GM21619 (cell line): Measurements from ENCODE around the gene CFB.
"Not testable (repeated sequence)": the region's sequence is repeated elsewhere in the genome, so short reads cannot be mapped to it uniquely, and the experiment has no call there.

ENCODE experiments used
- ATAC-seq: cut with Tn5 transposase; IDR thresholded peaks from one replicate; pipeline ENCODE4 v1.9.1; 2021; ENCODE audit not compliant: unreplicated experiment

CFB gene

GRCh38 chr6:31945507-31946369, at the start of gene CFB:
TSS of gene CFB (plus strand) at chr6:31946095. CDS start at chr6:31946222, 127 bp downstream.
- ATAC-seq = no peak

DNA sequence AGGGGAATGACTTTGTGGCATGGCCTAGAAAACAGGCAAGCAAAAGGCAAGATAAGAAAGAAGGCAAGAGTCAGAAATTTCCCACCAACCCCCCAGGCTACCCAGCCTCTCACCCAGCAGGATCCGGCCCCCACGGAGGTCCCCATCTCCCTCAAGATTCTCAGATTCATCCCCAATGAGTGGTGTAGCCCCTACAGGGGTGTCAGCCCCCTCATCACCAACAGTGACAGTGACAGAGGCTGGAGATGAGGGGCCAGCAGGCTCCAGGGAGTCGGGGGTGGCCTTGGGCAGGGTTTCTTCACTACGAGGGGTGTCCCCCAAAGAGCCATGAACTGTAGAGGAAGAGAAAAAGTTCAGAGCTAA, 49.4 kb upstream of the CFB start:
- ATAC-seq = no peak

DNA sequence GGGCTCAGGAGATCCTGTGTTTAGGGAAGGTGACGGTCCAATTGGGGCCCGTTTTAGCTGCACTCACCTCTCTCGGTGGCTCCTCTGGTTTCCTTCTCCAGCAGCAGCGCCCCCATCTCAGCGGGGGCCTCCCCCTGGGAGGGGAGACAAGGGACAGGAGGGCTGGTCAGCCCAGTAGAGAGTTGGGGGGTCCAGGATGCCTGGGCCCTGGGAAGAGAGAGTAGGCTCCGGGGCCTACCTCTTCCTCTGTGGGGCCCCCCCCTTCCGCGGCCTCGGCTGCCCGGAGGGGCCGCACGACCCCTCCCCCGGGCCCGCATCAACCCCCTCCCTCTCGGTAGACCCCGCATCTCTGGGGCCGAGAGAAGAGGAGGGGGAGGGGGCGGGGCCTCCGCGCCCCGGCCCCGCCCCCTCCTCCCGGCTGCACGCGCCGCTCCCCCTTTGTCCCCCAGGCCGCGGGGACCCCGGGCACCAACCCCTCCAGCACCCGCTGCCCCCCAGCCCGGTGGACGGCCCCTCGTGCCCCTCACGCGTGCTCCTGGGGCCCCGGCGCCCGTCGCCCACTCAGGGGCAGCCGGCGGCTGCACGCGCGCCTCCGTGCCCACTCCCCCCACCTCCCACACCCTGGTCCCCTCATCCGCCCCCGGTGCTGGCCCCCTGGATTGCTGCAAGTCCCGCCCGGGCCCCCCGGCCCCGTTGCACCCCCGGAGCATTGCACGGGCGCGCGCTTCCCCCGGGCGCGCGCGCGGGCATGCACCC, 48.9 kb upstream of the CFB start:
- no peak for ATAC-seq

DNA sequence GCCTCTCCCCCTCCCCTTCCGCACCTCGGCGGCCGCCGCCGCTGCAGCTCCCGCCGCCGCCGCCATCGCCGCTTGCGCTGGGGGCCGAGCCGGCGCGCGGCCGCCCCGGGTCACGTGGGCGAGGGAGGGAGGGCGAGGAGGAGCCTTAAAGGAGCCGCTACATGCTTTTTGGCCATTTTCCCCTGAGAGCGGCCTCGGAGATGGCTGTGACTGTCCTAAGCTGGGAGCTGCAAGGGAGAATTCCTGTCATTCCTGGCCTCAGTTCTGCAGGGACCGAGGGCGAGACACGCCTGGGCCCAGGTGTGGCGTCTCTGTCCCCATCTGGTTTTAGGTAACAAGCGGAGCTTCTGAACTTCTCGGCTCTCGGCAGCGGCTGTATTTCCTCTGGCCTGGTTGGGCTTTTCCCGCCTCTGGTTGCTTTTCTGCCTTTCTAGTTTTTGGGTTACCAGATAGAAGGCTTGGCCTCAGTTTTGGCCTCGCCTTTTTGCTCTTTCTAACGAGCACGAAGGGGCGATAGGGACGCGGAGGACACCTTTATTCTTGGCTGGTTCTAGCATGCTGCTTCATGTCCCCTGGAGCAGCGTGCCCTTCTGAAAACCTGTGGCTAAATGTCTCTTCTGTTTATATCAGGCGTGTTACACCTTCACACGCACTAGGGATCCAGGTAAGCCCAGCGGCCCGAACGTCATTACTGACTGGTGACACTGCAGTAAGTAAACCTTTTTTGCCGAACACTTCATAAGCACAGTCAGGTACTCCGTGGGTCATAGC, 48.1 kb upstream of the CFB start, which contains the start of gene EHMT2:
Gene EHMT2, minus strand, starts transcription at position 87 of the 771 bp plus-strand sequence. Its CDS starts 21 bp downstream, at position 66.
- peak; percentile 64 for ATAC-seq

- no peak for ATAC-seq
Measured at GRCh38 chr6:31898383-31899011, 47.4 kb upstream of the CFB start.

- ATAC-seq = no peak
Measured at GRCh38 chr6:31899215-31899614, 46.7 kb upstream of the CFB start.

DNA sequence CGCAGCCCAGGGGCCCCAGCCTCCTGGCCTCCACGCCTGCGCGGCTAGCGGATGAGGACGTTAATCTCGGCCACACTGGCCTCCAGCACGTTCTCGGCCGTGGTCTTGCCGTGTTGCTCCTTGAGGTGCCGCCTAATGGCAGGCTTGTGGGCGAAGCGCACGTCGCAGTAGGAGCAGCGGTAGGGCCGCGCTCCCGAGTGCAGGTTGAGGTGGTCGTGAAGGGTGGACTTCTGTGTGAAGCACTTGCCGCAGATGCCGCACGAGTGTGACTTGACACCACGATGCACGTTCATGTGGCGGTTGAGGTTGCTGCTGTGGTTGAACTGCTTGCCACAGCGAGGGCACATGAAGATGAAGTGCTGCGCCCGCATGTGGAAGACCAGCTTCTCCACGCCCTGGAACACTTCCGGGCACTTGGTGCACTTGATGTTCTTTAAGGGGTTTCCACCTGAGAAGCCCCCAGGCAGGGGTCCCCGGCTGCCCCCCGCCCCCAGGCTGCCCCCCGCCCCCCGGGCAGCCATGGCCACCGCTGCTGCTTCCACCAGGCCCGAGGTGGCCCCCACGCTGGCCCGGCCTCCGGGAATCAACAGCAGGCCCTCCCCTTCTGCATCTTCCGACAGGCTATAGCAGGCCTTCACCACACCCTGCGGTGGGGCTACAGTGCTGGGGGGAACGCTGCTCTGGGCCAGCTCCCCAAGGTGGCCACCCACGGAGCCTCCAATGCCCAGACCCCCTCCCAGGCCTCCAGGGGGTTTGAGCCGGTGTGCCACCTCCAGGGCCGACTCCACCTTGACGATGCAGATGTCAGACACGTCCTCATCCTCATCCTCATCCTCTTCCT, 45.8 kb upstream of the CFB start:
- ATAC-seq = no peak

DNA sequence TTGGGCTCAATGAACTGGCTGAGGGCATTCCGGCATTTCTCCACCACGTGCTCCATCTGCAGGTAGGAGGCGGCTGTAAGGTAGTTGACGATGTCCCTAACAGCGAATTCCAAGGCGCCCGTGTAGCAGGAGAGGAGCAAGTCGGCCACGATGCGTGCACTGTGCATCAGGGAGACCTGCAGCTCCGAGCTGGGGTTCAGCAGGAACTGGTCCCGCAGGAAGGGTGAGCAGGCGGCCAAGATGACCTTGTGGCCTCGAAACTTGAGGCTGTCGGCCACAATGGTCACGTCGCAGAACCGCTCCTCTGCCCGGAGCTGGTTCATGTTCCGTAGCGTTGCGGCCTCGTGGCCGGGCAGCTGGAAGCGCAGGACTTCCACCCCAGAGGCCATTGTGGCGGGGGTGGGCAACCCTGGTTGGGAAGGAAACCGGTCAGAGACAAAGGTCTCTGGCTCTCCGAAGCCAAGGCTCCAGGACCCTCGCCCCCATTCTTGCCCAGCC, 44.9 kb upstream of the CFB start:
- ATAC-seq = no peak

DNA sequence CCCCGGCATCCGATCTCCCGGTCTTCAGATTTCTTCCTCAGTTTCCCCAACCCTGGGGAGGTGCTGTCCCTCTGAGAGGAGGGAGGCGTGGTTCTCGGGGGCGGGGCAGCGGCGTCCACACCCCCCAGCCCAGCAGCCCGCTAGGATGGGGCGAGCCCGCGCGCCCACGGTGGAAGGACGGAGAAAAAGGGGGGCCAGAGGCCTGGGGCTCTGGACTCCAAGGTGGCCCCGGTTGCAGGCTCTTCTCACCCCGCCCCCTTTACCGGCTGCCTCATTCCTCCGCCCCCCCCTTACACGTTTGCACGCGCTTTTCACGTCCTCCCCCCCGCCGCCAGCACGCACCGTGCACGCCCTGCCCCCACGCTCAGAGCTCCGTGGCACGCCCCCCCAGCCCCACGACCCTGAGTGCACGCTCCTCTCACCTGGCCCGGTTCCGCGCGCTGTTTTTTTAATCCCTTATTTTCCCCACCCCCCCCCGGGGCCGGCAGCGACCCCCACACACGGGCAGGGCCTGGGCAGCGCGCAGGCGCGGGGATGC, 44.4 kb upstream of the CFB start:
- ATAC-seq = no peak

GRCh38 chr6:31901953-31902643, 43.8 kb upstream of the CFB start, which contains the start of gene ZBTB12:
TSS of gene ZBTB12 (minus strand) at chr6:31902086. CDS start at chr6:31901305, 781 bp downstream.
- ATAC-seq = no peak

DNA sequence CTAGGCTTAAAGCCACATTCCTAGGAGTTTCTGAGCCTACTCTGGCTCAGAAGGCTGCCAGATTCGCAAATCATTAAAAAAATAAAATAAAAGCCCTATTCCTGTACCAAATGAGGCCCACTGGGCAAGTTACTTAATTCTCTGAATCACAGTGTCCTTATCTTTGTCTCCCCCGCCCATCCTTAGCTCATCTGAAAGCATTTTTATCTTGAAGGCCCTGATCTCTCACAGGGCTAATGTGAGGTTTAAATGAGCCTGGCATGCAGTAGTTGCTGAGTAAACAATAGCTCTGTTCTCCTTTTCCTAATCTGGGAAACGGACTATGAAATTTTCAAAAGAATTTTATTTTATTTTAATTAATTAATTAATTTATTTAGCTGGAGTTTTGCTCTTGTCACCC, 41.9 kb upstream of the CFB start:
- ATAC-seq = no peak

GRCh38 chr6:31905041-31905440, 40.9 kb upstream of the CFB start:
- ATAC-seq = no peak

- no peak for ATAC-seq
Measured at GRCh38 chr6:31906122-31906521, 39.8 kb upstream of the CFB start.

GRCh38 chr6:31906727-31907126, 39.2 kb upstream of the CFB start:
- not testable (repeated sequence) for ATAC-seq

DNA sequence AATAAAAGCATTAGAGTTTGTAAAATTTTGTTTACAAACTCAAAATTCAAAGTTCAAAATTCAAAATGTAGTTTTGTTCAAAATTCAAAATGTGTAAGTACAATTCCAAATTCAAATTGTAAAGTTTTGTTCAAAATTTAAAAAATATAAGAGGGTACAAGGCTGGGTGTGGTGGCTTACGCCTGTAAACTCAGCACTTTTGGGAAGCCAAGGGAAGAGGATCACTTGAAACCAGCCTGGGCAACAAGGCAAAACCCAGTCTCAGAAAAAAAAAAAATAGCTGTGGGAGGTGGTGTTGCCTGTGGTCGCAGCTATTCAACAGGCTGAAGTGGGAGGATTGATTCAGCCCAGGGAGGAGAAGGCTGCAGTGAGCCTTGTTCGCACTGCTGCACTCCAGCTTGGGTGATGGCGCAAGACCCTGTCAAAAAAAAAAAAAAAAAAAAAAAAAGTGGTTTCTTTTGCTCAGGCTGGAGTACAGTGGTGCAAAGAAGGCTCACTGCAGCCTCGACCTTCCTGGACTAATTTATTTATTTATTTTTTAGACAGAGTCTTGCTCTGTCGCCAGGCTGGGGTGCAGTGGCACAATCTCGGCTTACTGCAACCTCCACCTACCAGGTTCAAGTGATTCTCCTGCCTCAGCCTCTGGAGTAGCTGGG, 38.6 kb upstream of the CFB start:
- ATAC-seq = no peak

GRCh38 chr6:31908255-31908654, 37.6 kb upstream of the CFB start:
- ATAC-seq = not testable (repeated sequence)

DNA sequence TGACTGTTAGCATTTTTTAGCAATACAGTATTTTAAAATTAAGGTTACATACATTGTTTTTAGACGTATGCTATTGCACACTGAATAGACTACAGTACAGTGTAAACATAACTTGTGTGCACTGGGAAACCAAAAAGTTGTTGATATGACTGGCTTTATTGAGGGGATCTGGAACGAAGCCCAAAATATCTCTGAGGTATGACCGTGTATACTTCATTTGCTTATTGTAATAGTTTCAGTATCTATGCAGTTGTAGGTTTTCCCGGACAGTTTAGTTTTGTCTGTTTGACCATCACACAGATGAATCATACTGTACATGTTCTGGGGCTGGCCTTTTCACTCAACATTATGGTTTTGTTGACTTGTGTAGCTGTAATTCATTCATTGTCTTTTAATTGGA, 37.1 kb upstream of the CFB start:
- peak; percentile 83 for ATAC-seq

DNA sequence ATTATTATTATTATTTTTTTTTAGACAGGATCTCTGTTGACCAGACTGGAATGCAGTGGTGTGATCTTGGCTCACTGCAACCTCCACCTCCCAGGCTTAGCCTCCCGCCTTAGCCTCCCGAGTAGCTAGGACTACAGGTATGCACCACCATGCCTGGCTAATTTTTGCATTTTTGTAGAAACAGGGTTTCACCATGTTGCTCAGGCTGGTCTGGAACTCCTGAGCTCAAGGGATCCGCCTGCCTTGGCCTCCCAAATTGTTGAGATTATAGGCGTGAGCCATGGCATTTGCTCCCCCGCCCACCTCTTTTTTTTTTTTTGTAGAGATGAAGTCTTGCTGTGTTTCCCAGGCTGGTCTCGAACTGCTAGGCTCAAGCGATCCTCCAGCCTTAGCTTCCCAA, 36.6 kb upstream of the CFB start:
- ATAC-seq = not testable (repeated sequence)
